HG02943 (cell line): ENCODE data around the gene RNF146.
A peak's percentile ranks its signal among the peaks of the same experiment; 100 is the strongest.
"Not testable (repeated sequence)": the region's sequence is repeated elsewhere in the genome, so short reads cannot be mapped to it uniquely, and the experiment has no call there.

ENCODE experiments used
- ATAC-seq: cut with Tn5 transposase; IDR thresholded peaks from one replicate; pipeline ENCODE4 v1.9.1; 2021; ENCODE audit warnings: mild to moderate bottlenecking, low read depth, moderate library complexity; ENCODE audit not compliant: unreplicated experiment

The RNF146 gene

GRCh38 chr6:127279815-127280214, 13.2 kb downstream of the RNF146 start:
- ATAC-seq, result no peak

GRCh38 chr6:127282184-127282583, 15.5 kb downstream of the RNF146 start:
- ATAC-seq, result no peak

GRCh38 chr6:127288705-127289104, 22.0 kb downstream of the RNF146 start:
- ATAC-seq, result no peak

GRCh38 chr6:127289934-127290333, 23.3 kb downstream of the RNF146 start:
- no peak for ATAC-seq

- ATAC-seq, result peak; percentile 5
These were observed 24.0 kb downstream of the RNF146 start for GRCh38 chr6:127290391-127291265.

GRCh38 chr6:127291495-127291894, 24.8 kb downstream of the RNF146 start:
- ATAC-seq, result peak; percentile 69

GRCh38 chr6:127297502-127298070, 30.9 kb downstream of the RNF146 start:
- ATAC-seq, result no peak

GRCh38 chr6:127298475-127298874, 31.8 kb downstream of the RNF146 start:
- ATAC-seq, result no peak

GRCh38 chr6:127299522-127300240, 33.0 kb downstream of the RNF146 start:
- ATAC-seq, result no peak

- ATAC-seq, result no peak
These were observed 33.7 kb downstream of the RNF146 start for GRCh38 chr6:127300411-127300810.

- no peak for ATAC-seq
These were observed 34.6 kb downstream of the RNF146 start for GRCh38 chr6:127301199-127301700.

- ATAC-seq, result peak; percentile 64
These were observed 36.3 kb downstream of the RNF146 start for GRCh38 chr6:127302728-127303660.

GRCh38 chr6:127303917-127304316, 37.3 kb downstream of the RNF146 start:
- no peak for ATAC-seq

- ATAC-seq, result no peak
These were observed 39.1 kb downstream of the RNF146 start for GRCh38 chr6:127305741-127306140.

- no peak for ATAC-seq
These were observed 50.9 kb downstream of the RNF146 start for GRCh38 chr6:127317388-127318128.

- no peak for ATAC-seq
These were observed 53.0 kb downstream of the RNF146 start for GRCh38 chr6:127319686-127320085.

- no peak for ATAC-seq
These were observed 61.5 kb downstream of the RNF146 start for GRCh38 chr6:127328043-127328609.

GRCh38 chr6:127331256-127331655, 64.6 kb downstream of the RNF146 start:
- not testable (repeated sequence) for ATAC-seq

GRCh38 chr6:127332383-127332961, 65.8 kb downstream of the RNF146 start:
- no peak for ATAC-seq
